CD4-positive, alpha-beta T cell treated with Interleukin-17A for 1 hour (primary cell): ENCODE measurements around the gene HOXA6.

Experiments
- DNase-seq: peaks from one replicate; pipeline ENCODE4 v3.0.0-alpha.2; 2020

HOXA6 gene

GRCh38 chr7:27095897-27096767 is 51.4 kb downstream of the HOXA6 start, which contains the start of gene HOXA1:
Gene HOXA1, minus strand, starts transcription at chr7:27096000. Its CDS starts 88 bp downstream, at chr7:27095912.
- peak; percentile 85 for DNase-seq
